ENCODE data around the gene PAF1. TPM values are rescaled to one million over a fixed set of nuclear protein-coding genes. Genes with fewer than 3 reads are reported as not detected.
"Not testable (repeated sequence)": the region's sequence is repeated elsewhere in the genome, so short reads cannot be mapped to it uniquely, and the experiment has no call there.

The PAF1 gene
- total RNA-seq, 1 donor from 2014 or later: 15.6 TPM

- TF ChIP-seq CTCF (IDR thresholded peaks at IDR 0.05) (no peak), EZH2 (IDR thresholded peaks at IDR 0.05) (no peak), EZH2phosphoT487 (IDR thresholded peaks at IDR 0.05) (no peak)
- H3K4me3 Mint-ChIP-seq: peak overlapping the region; percentile 92
- H3K36me3 Mint-ChIP-seq: peaks cover 11% of the 10 kb centered on the region
- Histone ChIP-seq H3K79me2 (ENCODE audit: low read depth) (peaks cover 45% of the 10 kb centered on the region), H3F3A (ENCODE audit: low read depth) (no peaks in the 10 kb centered on the region), H3K9ac (peak overlapping the region; percentile 62), H2AFZ (replicated peaks) (peak overlapping the region; percentile 95), H3K27me3 (no peaks in the 10 kb centered on the region), H3K4me2 (peak overlapping the region; percentile 85), H4K20me1 (ENCODE audit: low read depth) (peaks cover 37% of the 10 kb centered on the region), H3K4me1 (peaks cover 22% of the 10 kb centered on the region), H3K9me3 (ENCODE audit: low read depth) (no peaks in the 10 kb centered on the region), H3K36me3 (no peaks in the 10 kb centered on the region), H3K27ac (no peak overlapping the region), H3K4me3 (peak overlapping the region; percentile 96)
- DNase-seq (ENCODE audit: low spot score): peak; percentile 72
- H3K27ac Mint-ChIP-seq: peak overlapping the region; percentile 67
- peaks cover 35% of the 10 kb centered on the region for H3K4me1 Mint-ChIP-seq
- peaks cover 12% of the 10 kb centered on the region for H3K27me3 Mint-ChIP-seq (ENCODE audit: insufficient read depth, low read depth)
- H3K9me3 Mint-ChIP-seq: no peaks in the 10 kb centered on the region
These were observed 49.7 kb downstream of the PAF1 start for GRCh38 chr19:39341129-39341718.

- not testable (repeated sequence) for H3K36me3 Mint-ChIP-seq; H3K36me3 ChIP-seq; H3K9me3 Mint-ChIP-seq; H3K27ac Mint-ChIP-seq; H3K9ac ChIP-seq; H3K9me3 ChIP-seq (ENCODE audit: low read depth); DNase-seq (ENCODE audit: low spot score); H3K27me3 ChIP-seq; H2AFZ ChIP-seq (replicated peaks); H3K4me3 ChIP-seq; H3K27ac ChIP-seq; H3F3A ChIP-seq (ENCODE audit: low read depth); H3K4me2 ChIP-seq
- Mint-ChIP-seq H3K4me1 (peaks cover 31% of the 10 kb centered on the region), H3K27me3 (ENCODE audit: insufficient read depth, low read depth) (peaks cover 12% of the 10 kb centered on the region), H3K4me3 (peak overlapping the region; percentile 92)
- Histone ChIP-seq H3K79me2 (ENCODE audit: low read depth) (peaks cover 35% of the 10 kb centered on the region), H4K20me1 (ENCODE audit: low read depth) (peaks cover 26% of the 10 kb centered on the region), H3K4me1 (peaks cover 22% of the 10 kb centered on the region)
These were observed 50.8 kb downstream of the PAF1 start for GRCh38 chr19:39340156-39340555.

GRCh38 chr19:39339674-39340073, 51.2 kb downstream of the PAF1 start:
- no peak overlapping the region for H3K4me3 ChIP-seq
- H3K27me3 Mint-ChIP-seq (ENCODE audit: insufficient read depth, low read depth): peaks cover 12% of the 10 kb centered on the region
- H3K4me1 Mint-ChIP-seq: peaks cover 28% of the 10 kb centered on the region
- H3K9me3 Mint-ChIP-seq: no peaks in the 10 kb centered on the region
- peak overlapping the region; percentile 92 for H3K4me3 Mint-ChIP-seq
- H3K9ac ChIP-seq: no peak overlapping the region
- H4K20me1 ChIP-seq (ENCODE audit: low read depth): peaks cover 21% of the 10 kb centered on the region
- peaks cover 20% of the 10 kb centered on the region for H3K4me1 ChIP-seq
- H3K27me3 ChIP-seq: no peaks in the 10 kb centered on the region
- peaks cover 7% of the 10 kb centered on the region for H3K36me3 Mint-ChIP-seq
- no peak for TF ChIP-seq EZH2phosphoT487 (IDR thresholded peaks at IDR 0.05)
- no peak for TF ChIP-seq CTCF (IDR thresholded peaks at IDR 0.05)
- no peak for TF ChIP-seq EZH2 (IDR thresholded peaks at IDR 0.05)
- H3K36me3 ChIP-seq: no peaks in the 10 kb centered on the region
- no peaks in the 10 kb centered on the region for H3K9me3 ChIP-seq (ENCODE audit: low read depth)
- no peak overlapping the region for H2AFZ ChIP-seq (replicated peaks)
- H3K27ac Mint-ChIP-seq: no peak overlapping the region
- H3K27ac ChIP-seq: no peak overlapping the region
- no peak for DNase-seq (ENCODE audit: low spot score)
- peaks cover 30% of the 10 kb centered on the region for H3K79me2 ChIP-seq (ENCODE audit: low read depth)
- H3K4me2 ChIP-seq: no peak overlapping the region
- no peaks in the 10 kb centered on the region for H3F3A ChIP-seq (ENCODE audit: low read depth)

- Histone ChIP-seq H4K20me1 (ENCODE audit: low read depth) (no peaks in the 10 kb centered on the region), H2AFZ (replicated peaks) (no peak overlapping the region), H3K4me3 (no peak overlapping the region), H3K79me2 (ENCODE audit: low read depth) (peaks cover 8% of the 10 kb centered on the region), H3K4me2 (no peak overlapping the region), H3K4me1 (peaks cover 6% of the 10 kb centered on the region), H3K36me3 (no peaks in the 10 kb centered on the region), H3F3A (ENCODE audit: low read depth) (no peaks in the 10 kb centered on the region), H3K9ac (no peak overlapping the region), H3K9me3 (ENCODE audit: low read depth) (no peaks in the 10 kb centered on the region), H3K27me3 (no peaks in the 10 kb centered on the region), H3K27ac (no peak overlapping the region)
- Mint-ChIP-seq H3K27me3 (ENCODE audit: insufficient read depth, low read depth) (peaks cover 10% of the 10 kb centered on the region), H3K4me3 (no peak overlapping the region), H3K36me3 (no peaks in the 10 kb centered on the region), H3K9me3 (no peaks in the 10 kb centered on the region), H3K27ac (no peak overlapping the region), H3K4me1 (peaks cover 15% of the 10 kb centered on the region)
- TF ChIP-seq CTCF (IDR thresholded peaks at IDR 0.05) (no peak), EZH2 (IDR thresholded peaks at IDR 0.05) (no peak), EZH2phosphoT487 (IDR thresholded peaks at IDR 0.05) (no peak)
- no peak for DNase-seq (ENCODE audit: low spot score)
These were observed 54.4 kb downstream of the PAF1 start for GRCh38 chr19:39336483-39336882.

Data from neural progenitor cell (in vitro differentiated cells).